Measurements from ENCODE around the gene ELMOD3. TPM values are rescaled to one million over a fixed set of nuclear protein-coding genes. Genes with fewer than 3 reads are reported as not detected.

The ELMOD3 gene
- polyA plus RNA-seq, 1 donor (not counting 4 experiments of a cell fraction or from before 2014, with no cell fraction given) = 20.1 TPM

DNA sequence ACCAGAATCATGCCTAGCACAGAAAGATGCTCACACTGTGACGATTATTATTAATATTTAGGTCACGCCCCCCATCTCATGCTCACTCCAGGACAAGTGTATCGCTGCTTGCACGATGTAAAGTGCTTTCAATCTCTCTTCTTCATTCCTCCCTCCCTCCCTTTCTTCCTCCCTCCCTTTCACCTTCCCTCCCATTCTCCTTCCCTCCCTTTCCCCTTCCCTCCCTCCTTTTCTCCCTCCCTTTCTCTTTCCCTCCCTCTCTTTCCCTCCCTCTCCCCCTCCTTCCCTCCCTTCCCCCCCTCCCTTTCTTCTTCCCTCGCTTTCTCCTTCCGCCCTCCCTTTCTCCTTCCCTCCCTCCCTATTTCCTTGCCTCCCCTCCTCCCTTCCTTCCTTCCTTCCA, 46.4 kb upstream of the ELMOD3 start:
- H4K20me1 ChIP-seq (ENCODE audit: control insufficient read depth, extremely low read depth, insufficient read depth, low read length) = no peaks in the 10 kb centered on the region
- TF ChIP-seq EZH2 (IDR thresholded peaks at IDR 0.05; ENCODE audit: low read length) = no peak
- TF ChIP-seq, protein P1, sequence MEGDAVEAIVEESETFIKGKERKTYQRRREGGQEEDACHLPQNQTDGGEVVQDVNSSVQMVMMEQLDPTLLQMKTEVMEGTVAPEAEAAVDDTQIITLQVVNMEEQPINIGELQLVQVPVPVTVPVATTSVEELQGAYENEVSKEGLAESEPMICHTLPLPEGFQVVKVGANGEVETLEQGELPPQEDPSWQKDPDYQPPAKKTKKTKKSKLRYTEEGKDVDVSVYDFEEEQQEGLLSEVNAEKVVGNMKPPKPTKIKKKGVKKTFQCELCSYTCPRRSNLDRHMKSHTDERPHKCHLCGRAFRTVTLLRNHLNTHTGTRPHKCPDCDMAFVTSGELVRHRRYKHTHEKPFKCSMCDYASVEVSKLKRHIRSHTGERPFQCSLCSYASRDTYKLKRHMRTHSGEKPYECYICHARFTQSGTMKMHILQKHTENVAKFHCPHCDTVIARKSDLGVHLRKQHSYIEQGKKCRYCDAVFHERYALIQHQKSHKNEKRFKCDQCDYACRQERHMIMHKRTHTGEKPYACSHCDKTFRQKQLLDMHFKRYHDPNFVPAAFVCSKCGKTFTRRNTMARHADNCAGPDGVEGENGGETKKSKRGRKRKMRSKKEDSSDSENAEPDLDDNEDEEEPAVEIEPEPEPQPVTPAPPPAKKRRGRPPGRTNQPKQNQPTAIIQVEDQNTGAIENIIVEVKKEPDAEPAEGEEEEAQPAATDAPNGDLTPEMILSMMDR (optimal IDR thresholded peaks at IDR 0.05 in 1 of 3, IDR thresholded peaks at IDR 0.05 in 1 of 3, conservative IDR thresholded peaks at IDR 0.05 in 1 of 3; ENCODE audit: extremely low read depth in 1 of 3, insufficient read depth in 2 of 3, low read length in 3 of 3) = no peak
- no peaks in the 10 kb centered on the region for H3K9me3 ChIP-seq (ENCODE audit: control insufficient read depth, low read depth, low read length)
- H2AFZ ChIP-seq (ENCODE audit: control insufficient read depth, low read length) = no peak overlapping the region
- H3K36me3 ChIP-seq (ENCODE audit: control insufficient read depth in 2 of 2, extremely low read depth in 1 of 2, insufficient read depth in 2 of 2, low read length in 2 of 2) = peaks cover 0 to 29% of the 10 kb centered on the region in 2 experiments
- no peak overlapping the region for H3K9ac ChIP-seq (ENCODE audit: control insufficient read depth, extremely low read depth, insufficient read depth, low read length)
- H3K79me2 ChIP-seq (ENCODE audit: control insufficient read depth, insufficient read depth, low read length) = no peaks in the 10 kb centered on the region
- H3K4me3 ChIP-seq (ENCODE audit: control insufficient read depth in 2 of 3, extremely low read depth in 1 of 3, insufficient read depth in 2 of 3, low read depth in 1 of 3, low read length in 3 of 3) = no peak overlapping the region
- FAIRE-seq = no peak
- dilution Hi-C loops (cut with MboI; ENCODE audit: extremely low pct_ligation_motif_present, low sequenced_read_pairs) = no loop called here
- peaks cover 12% of the 10 kb centered on the region for H3K4me1 ChIP-seq (ENCODE audit: control insufficient read depth, extremely low read depth, insufficient read depth, low read length)
- H3K27me3 ChIP-seq (ENCODE audit: control insufficient read depth, extremely low read depth, insufficient read depth, low read length) = no peaks in the 10 kb centered on the region
- H3K9me1 ChIP-seq (ENCODE audit: control insufficient read depth, extremely low read depth, insufficient read depth, low read length) = no peaks in the 10 kb centered on the region
- DNase-seq (ENCODE audit: low read depth, low spot score) = no peak
- no peak overlapping the region for H3K4me2 ChIP-seq (ENCODE audit: control insufficient read depth, extremely low read depth, insufficient read depth, low read depth, low read length)
- no peak overlapping the region for H3K27ac ChIP-seq (ENCODE audit: control insufficient read depth, insufficient read depth, low read length)

GRCh38 chr2:85308896-85309555, 45.5 kb upstream of the ELMOD3 start:
- H3K9me1 ChIP-seq (ENCODE audit: control insufficient read depth, extremely low read depth, insufficient read depth, low read length) = no peaks in the 10 kb centered on the region
- TF ChIP-seq, protein P1 (optimal IDR thresholded peaks at IDR 0.05 in 1 of 3, IDR thresholded peaks at IDR 0.05 in 1 of 3, conservative IDR thresholded peaks at IDR 0.05 in 1 of 3; ENCODE audit: extremely low read depth in 1 of 3, insufficient read depth in 2 of 3, low read length in 3 of 3) = no peak
- TF ChIP-seq EZH2 (IDR thresholded peaks at IDR 0.05; ENCODE audit: low read length) = no peak
- H3K27ac ChIP-seq (ENCODE audit: control insufficient read depth, insufficient read depth, low read length) = no peak overlapping the region
- peaks cover 0 to 24% of the 10 kb centered on the region in 2 experiments for H3K36me3 ChIP-seq (ENCODE audit: control insufficient read depth in 2 of 2, extremely low read depth in 1 of 2, insufficient read depth in 2 of 2, low read length in 2 of 2)
- H4K20me1 ChIP-seq (ENCODE audit: control insufficient read depth, extremely low read depth, insufficient read depth, low read length) = no peaks in the 10 kb centered on the region
- H3K4me1 ChIP-seq (ENCODE audit: control insufficient read depth, extremely low read depth, insufficient read depth, low read length) = peaks cover 12% of the 10 kb centered on the region
- no peak overlapping the region for H2AFZ ChIP-seq (ENCODE audit: control insufficient read depth, low read length)
- H3K9ac ChIP-seq (ENCODE audit: control insufficient read depth, extremely low read depth, insufficient read depth, low read length) = no peak overlapping the region
- H3K4me2 ChIP-seq (ENCODE audit: control insufficient read depth, extremely low read depth, insufficient read depth, low read depth, low read length) = no peak overlapping the region
- dilution Hi-C loops (cut with MboI; ENCODE audit: extremely low pct_ligation_motif_present, low sequenced_read_pairs) = no loop called here
- H3K9me3 ChIP-seq (ENCODE audit: control insufficient read depth, low read depth, low read length) = no peaks in the 10 kb centered on the region
- H3K27me3 ChIP-seq (ENCODE audit: control insufficient read depth, extremely low read depth, insufficient read depth, low read length) = no peaks in the 10 kb centered on the region
- DNase-seq (ENCODE audit: low read depth, low spot score) (no peak), FAIRE-seq (no peak)
- H3K79me2 ChIP-seq (ENCODE audit: control insufficient read depth, insufficient read depth, low read length) = no peaks in the 10 kb centered on the region
- no peak overlapping the region for H3K4me3 ChIP-seq (ENCODE audit: control insufficient read depth in 2 of 3, extremely low read depth in 1 of 3, insufficient read depth in 2 of 3, low read depth in 1 of 3, low read length in 3 of 3)

Measured in keratinocyte (primary cell).